Astrocyte (in vitro differentiated cells and primary cell): ENCODE data around the gene CYRIA. TPM values are rescaled to one million over a fixed set of nuclear protein-coding genes. Genes with fewer than 3 reads are reported as not detected.

ENCODE experiments used
- DNase-seq: peaks from one replicate; pipeline ENCODE4 v3.0.0-alpha.2; 2010; ENCODE audit warnings: low read depth
- FAIRE-seq: peaks from 2 replicates; lab custom pipeline; 2011; peaks lifted over from hg19 to GRCh38; lab: Jason Lieb, UNC
- H2AFZ ChIP-seq: 2 replicates; pipeline ENCODE4 v1.6.0; 2012; ENCODE audit warnings: low read depth, low read length, inconsistent platforms
- H3K27ac ChIP-seq: 2 replicates; pipeline ENCODE4 v1.5.1; 2011; ENCODE audit warnings: low read depth, low read length, inconsistent platforms
- H3K27me3 ChIP-seq: 2 replicates; pipeline ENCODE4 v1.6.0; 2011; ENCODE audit warnings: low read length, inconsistent platforms; ENCODE audit not compliant: insufficient read depth
- H3K36me3 ChIP-seq: 2 replicates; pipeline ENCODE4 v1.5.1; 2011; ENCODE audit warnings: low read length, inconsistent platforms; ENCODE audit not compliant: insufficient read depth
- H3K4me1 ChIP-seq: 2 replicates; pipeline ENCODE4 v1.5.1; 2011; ENCODE audit warnings: low read length, inconsistent platforms; ENCODE audit not compliant: insufficient read depth
- H3K4me2 ChIP-seq: 2 replicates; pipeline ENCODE4 v1.6.0; 2012; ENCODE audit warnings: low read length, inconsistent platforms
- H3K4me3 ChIP-seq: 2 replicates; pipeline ENCODE4 v1.5.1; 2011; ENCODE audit warnings: low read depth, mild to moderate bottlenecking, low read length, inconsistent platforms; ENCODE audit not compliant: insufficient read depth
- H3K79me2 ChIP-seq: 2 replicates; pipeline ENCODE4 v1.6.0; 2012; ENCODE audit warnings: mild to moderate bottlenecking, low read length, inconsistent platforms; ENCODE audit not compliant: insufficient read depth
- H3K9ac ChIP-seq: 2 replicates; pipeline ENCODE4 v1.6.0; 2012; ENCODE audit warnings: mild to moderate bottlenecking, low read length, inconsistent platforms
- H3K9me3 ChIP-seq: 2 replicates; pipeline ENCODE4 v1.5.1; 2012; ENCODE audit warnings: low read depth, mild to moderate bottlenecking, low read length, inconsistent platforms; ENCODE audit not compliant: insufficient read depth
- H4K20me1 ChIP-seq: 2 replicates; pipeline ENCODE4 v1.6.0; 2012; ENCODE audit warnings: low read length, inconsistent platforms; ENCODE audit not compliant: insufficient read depth
- H3K27ac Mint-ChIP-seq: one replicate; pipeline ENCODE4 v1.8.0; 2021; ENCODE audit warnings: mild to moderate bottlenecking, mixed read lengths; ENCODE audit not compliant: unreplicated experiment
- H3K27me3 Mint-ChIP-seq: one replicate; pipeline ENCODE4 v1.8.0; 2021; ENCODE audit warnings: low read depth, mixed read lengths; ENCODE audit not compliant: unreplicated experiment
- H3K36me3 Mint-ChIP-seq: one replicate; pipeline ENCODE4 v1.8.0; 2021; ENCODE audit warnings: low read depth, mixed read lengths; ENCODE audit not compliant: unreplicated experiment
- H3K4me1 Mint-ChIP-seq: one replicate; pipeline ENCODE4 v1.8.0; 2021; ENCODE audit warnings: low read depth, mixed read lengths; ENCODE audit not compliant: unreplicated experiment
- H3K4me3 Mint-ChIP-seq: one replicate; pipeline ENCODE4 v1.8.0; 2021; ENCODE audit warnings: mild to moderate bottlenecking, moderate library complexity, mixed read lengths; ENCODE audit not compliant: unreplicated experiment
- H3K9me3 Mint-ChIP-seq: one replicate; pipeline ENCODE4 v1.8.0; 2021; ENCODE audit warnings: mild to moderate bottlenecking, mixed read lengths; ENCODE audit not compliant: unreplicated experiment
- EZH2 ChIP-seq: IDR thresholded peaks from 2 replicates; pipeline ENCODE4 v1.6.1; 2012; ENCODE audit warnings: mild to moderate bottlenecking, low read length, inconsistent platforms; ENCODE audit not compliant: insufficient read depth
- total RNA-seq: library from RNA; stranded (reverse); gene quantifications from 2 replicates; pipeline ENCODE4 v1.2.1, GENCODE V29; 2021
- TF ChIP-seq, protein P1 (sequence below): IDR thresholded peaks from 2 replicates; pipeline ENCODE4 v1.5.1; 2011; ENCODE audit warnings: low read depth, mild to moderate bottlenecking, inconsistent platforms, low read length, moderate library complexity; ENCODE audit not compliant: insufficient read depth

The CYRIA gene
- total RNA-seq, 1 donor from 2014 or later, result 4.9 TPM

DNA sequence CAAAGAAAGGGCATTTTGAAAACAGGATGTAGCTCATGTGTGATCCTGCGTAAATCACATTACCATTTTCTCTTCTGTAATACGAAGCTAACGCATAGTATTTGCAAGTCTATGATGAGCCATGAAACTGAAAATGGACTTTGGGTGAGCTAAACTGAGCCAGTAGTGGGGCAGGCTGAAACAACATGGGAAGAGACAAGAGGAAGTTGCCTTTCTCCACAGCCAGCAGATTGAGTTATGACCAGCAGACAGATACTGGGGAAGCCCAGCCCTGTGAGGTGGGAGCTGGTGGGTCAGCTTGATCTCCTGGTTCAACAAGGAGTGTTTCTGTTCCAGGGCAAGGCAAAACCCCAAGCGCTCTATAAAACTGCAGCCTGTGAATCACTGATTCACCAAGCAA, 11.8 kb downstream of the CYRIA start:
- H3K79me2 ChIP-seq, result no peaks in the 10 kb centered on the region
- H3K9me3 Mint-ChIP-seq, result no peaks in the 10 kb centered on the region
- FAIRE-seq (no peak), DNase-seq (no peak)
- TF ChIP-seq, protein P1, sequence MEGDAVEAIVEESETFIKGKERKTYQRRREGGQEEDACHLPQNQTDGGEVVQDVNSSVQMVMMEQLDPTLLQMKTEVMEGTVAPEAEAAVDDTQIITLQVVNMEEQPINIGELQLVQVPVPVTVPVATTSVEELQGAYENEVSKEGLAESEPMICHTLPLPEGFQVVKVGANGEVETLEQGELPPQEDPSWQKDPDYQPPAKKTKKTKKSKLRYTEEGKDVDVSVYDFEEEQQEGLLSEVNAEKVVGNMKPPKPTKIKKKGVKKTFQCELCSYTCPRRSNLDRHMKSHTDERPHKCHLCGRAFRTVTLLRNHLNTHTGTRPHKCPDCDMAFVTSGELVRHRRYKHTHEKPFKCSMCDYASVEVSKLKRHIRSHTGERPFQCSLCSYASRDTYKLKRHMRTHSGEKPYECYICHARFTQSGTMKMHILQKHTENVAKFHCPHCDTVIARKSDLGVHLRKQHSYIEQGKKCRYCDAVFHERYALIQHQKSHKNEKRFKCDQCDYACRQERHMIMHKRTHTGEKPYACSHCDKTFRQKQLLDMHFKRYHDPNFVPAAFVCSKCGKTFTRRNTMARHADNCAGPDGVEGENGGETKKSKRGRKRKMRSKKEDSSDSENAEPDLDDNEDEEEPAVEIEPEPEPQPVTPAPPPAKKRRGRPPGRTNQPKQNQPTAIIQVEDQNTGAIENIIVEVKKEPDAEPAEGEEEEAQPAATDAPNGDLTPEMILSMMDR, result no peak
- TF ChIP-seq EZH2, result no peak
- peaks cover 37% of the 10 kb centered on the region for H3K4me1 Mint-ChIP-seq
- H3K4me2 ChIP-seq, result no peak overlapping the region
- no peaks in the 10 kb centered on the region for H4K20me1 ChIP-seq
- no peaks in the 10 kb centered on the region for H3K9me3 ChIP-seq
- H3K36me3 Mint-ChIP-seq, result no peaks in the 10 kb centered on the region
- H3K36me3 ChIP-seq, result no peaks in the 10 kb centered on the region
- H3K27ac ChIP-seq, result no peak overlapping the region
- H3K4me1 ChIP-seq, result peaks cover 35% of the 10 kb centered on the region
- no peak overlapping the region for H2AFZ ChIP-seq
- no peak overlapping the region for H3K9ac ChIP-seq
- no peak overlapping the region for H3K4me3 ChIP-seq
- peaks cover 2% of the 10 kb centered on the region for H3K27me3 Mint-ChIP-seq
- no peaks in the 10 kb centered on the region for H3K27me3 ChIP-seq
- no peak overlapping the region for H3K27ac Mint-ChIP-seq
- H3K4me3 Mint-ChIP-seq, result no peak overlapping the region

DNA sequence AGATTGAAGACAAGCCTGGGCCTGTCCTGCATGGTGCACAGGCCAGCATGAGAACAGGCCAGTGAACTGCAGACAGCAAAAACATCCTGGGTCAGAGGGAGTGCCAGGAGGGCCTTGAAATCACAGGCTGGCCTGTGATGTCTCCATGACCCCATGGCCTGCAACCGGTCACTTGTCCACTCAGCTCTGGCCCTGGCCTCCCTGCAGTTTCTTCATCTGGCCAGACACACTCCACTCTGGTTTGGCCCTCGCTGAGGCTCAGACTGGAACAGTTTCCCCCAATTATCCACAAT, 12.6 kb downstream of the CYRIA start:
- DNase-seq (no peak), FAIRE-seq (no peak)
- Histone ChIP-seq H3K4me3 (no peak overlapping the region), H3K36me3 (no peaks in the 10 kb centered on the region), H3K9ac (no peak overlapping the region), H3K27ac (no peak overlapping the region), H3K4me2 (no peak overlapping the region), H3K27me3 (no peaks in the 10 kb centered on the region), H3K79me2 (no peaks in the 10 kb centered on the region), H3K9me3 (no peaks in the 10 kb centered on the region), H2AFZ (no peak overlapping the region), H4K20me1 (no peaks in the 10 kb centered on the region), H3K4me1 (peaks cover 35% of the 10 kb centered on the region)
- no peaks in the 10 kb centered on the region for H3K36me3 Mint-ChIP-seq
- TF ChIP-seq, protein P1, result no peak
- TF ChIP-seq EZH2, result no peak
- H3K27me3 Mint-ChIP-seq, result no peaks in the 10 kb centered on the region
- H3K9me3 Mint-ChIP-seq, result no peaks in the 10 kb centered on the region
- peaks cover 37% of the 10 kb centered on the region for H3K4me1 Mint-ChIP-seq
- H3K4me3 Mint-ChIP-seq, result no peak overlapping the region
- peak overlapping the region; percentile 12 for H3K27ac Mint-ChIP-seq

GRCh38 chr2:16652296-16653082, 13.1 kb downstream of the CYRIA start:
- no peaks in the 10 kb centered on the region for H3K27me3 ChIP-seq
- no peaks in the 10 kb centered on the region for H3K9me3 ChIP-seq
- peak overlapping the region; percentile 4 for H3K27ac ChIP-seq
- no peaks in the 10 kb centered on the region for H4K20me1 ChIP-seq
- Mint-ChIP-seq H3K9me3 (no peaks in the 10 kb centered on the region), H3K4me3 (no peak overlapping the region), H3K36me3 (no peaks in the 10 kb centered on the region), H3K27me3 (no peaks in the 10 kb centered on the region), H3K4me1 (peaks cover 37% of the 10 kb centered on the region), H3K27ac (peak overlapping the region; percentile 69)
- FAIRE-seq, result no peak
- H3K4me2 ChIP-seq, result peak overlapping the region; percentile 28
- H3K9ac ChIP-seq, result no peak overlapping the region
- no peaks in the 10 kb centered on the region for H3K36me3 ChIP-seq
- TF ChIP-seq, protein P1, result no peak
- no peak for TF ChIP-seq EZH2
- H2AFZ ChIP-seq, result no peak overlapping the region
- peak; percentile 33 for DNase-seq
- peaks cover 35% of the 10 kb centered on the region for H3K4me1 ChIP-seq
- H3K79me2 ChIP-seq, result no peaks in the 10 kb centered on the region
- H3K4me3 ChIP-seq, result no peak overlapping the region
